Caco-2 (cell line): Measurements from ENCODE around the gene B4GALNT2. TPM values are rescaled to one million over a fixed set of nuclear protein-coding genes. Genes with fewer than 3 reads are reported as not detected.
A peak's percentile ranks its signal among the peaks of the same experiment; 100 is the strongest.

Experiments used
- BruUV-seq: library from RNA; stranded (reverse); fragments of 400-500 nt; replicated peaks from 2 replicates; lab custom pipeline; 2021; lab: Mats Ljungman, UMichigan
- CTCF ChIA-PET: fragments of 300-600 bp; sonication (Branson Sonifier 250); formaldehyde crosslinking; loops from one replicate; lab custom pipeline; 2022; ENCODE audit warnings: antibody characterized with exemption; lab: Charles Lee
- POLR2A ChIA-PET: fragments of 300-600 bp; sonication (Branson Sonifier 250); formaldehyde crosslinking; loops from one replicate; lab custom pipeline; 2022; ENCODE audit warnings: antibody characterized with exemption; lab: Charles Lee
- DNase-seq, 2 experiments: peaks; one replicate each; pipeline versions ENCODE4 v3.0.0 to v3.0.0-alpha.2; 2020 to 2022
- H3K27me3 ChIP-seq: replicated peaks from 2 replicates; pipeline ENCODE4 v1.6.0; 2011; ENCODE audit warnings: low read length; ENCODE audit not compliant: control insufficient read depth, insufficient read depth
- H3K36me3 ChIP-seq: 2 replicates; pipeline ENCODE4 v1.5.1; 2011; ENCODE audit warnings: low read length; ENCODE audit not compliant: control insufficient read depth, insufficient read depth
- H3K4me1 ChIP-seq: fragments of 250-450 bp; sonication (Bioruptor Pico); 2 replicates; pipeline ENCODE4 v1.5.1; 2020; ENCODE audit warnings: mild to moderate bottlenecking
- H3K4me3 ChIP-seq: 2 replicates; pipeline ENCODE4 v1.5.1; 2011; ENCODE audit warnings: low read depth, mild to moderate bottlenecking, control low read depth, low read length
- H3K9me3 ChIP-seq: fragments of 250-450 bp; sonication (Bioruptor Pico); 2 replicates; pipeline ENCODE4 v1.5.1; 2020; ENCODE audit warnings: mild to moderate bottlenecking, moderate library complexity
- H3K27ac Mint-ChIP-seq: one replicate; pipeline ENCODE4 v1.8.0; 2022; ENCODE audit warnings: mixed read lengths; ENCODE audit not compliant: unreplicated experiment
- H3K27me3 Mint-ChIP-seq: one replicate; pipeline ENCODE4 v1.8.0; 2022; ENCODE audit warnings: mixed read lengths; ENCODE audit not compliant: insufficient read depth, unreplicated experiment
- H3K36me3 Mint-ChIP-seq: one replicate; pipeline ENCODE4 v1.8.0; 2022; ENCODE audit warnings: mild to moderate bottlenecking, mixed read lengths; ENCODE audit not compliant: insufficient read depth, unreplicated experiment
- H3K4me1 Mint-ChIP-seq: one replicate; pipeline ENCODE4 v1.8.0; 2022; ENCODE audit warnings: low read depth, mixed read lengths; ENCODE audit not compliant: unreplicated experiment
- H3K4me3 Mint-ChIP-seq: one replicate; pipeline ENCODE4 v1.8.0; 2022; ENCODE audit warnings: mild to moderate bottlenecking, moderate library complexity, mixed read lengths; ENCODE audit not compliant: unreplicated experiment
- H3K9me3 Mint-ChIP-seq: one replicate; pipeline ENCODE4 v1.8.0; 2022; ENCODE audit warnings: mixed read lengths; ENCODE audit not compliant: unreplicated experiment
- CTCF ChIP-seq, 2 experiments: fragments of 200-600 bp in 1 of 2; IDR thresholded peaks; 1 replicate in 1 of 2; 2 replicates in 1 of 2; pipeline versions ENCODE4 v1.5.1 to v1.8.0; 2011 to 2022; ENCODE audit warnings: antibody characterized with exemption in 1 of 2, control low read depth in 1 of 2, inconsistent platforms in 1 of 2, low read depth in 1 of 2, low read length in 1 of 2, mild to moderate bottlenecking in 1 of 2, moderate library complexity in 1 of 2; ENCODE audit not compliant: insufficient read depth in 1 of 2, severe bottlenecking in 1 of 2, unreplicated experiment in 1 of 2
- intact Hi-C: fragments of 100-400 bp; cut with micrococcal nuclease; formaldehyde crosslinking; loops from one replicate; pipeline ENCODE4 v1.10.0; 2022; ENCODE audit not compliant: unreplicated experiment
- total RNA-seq: library from RNA; stranded (reverse); gene quantifications from 2 replicates; pipeline ENCODE4 v1.2.3, GENCODE V29; 2022

The B4GALNT2 gene
- total RNA-seq, 1 experiment from 2014 or later, result 1.3 TPM

GRCh38 chr17:49216482-49216881 lies 83.9 kb downstream of the B4GALNT2 start:
- intact Hi-C loops, result no loop called here
- Histone ChIP-seq H3K36me3 (no peaks in the 10 kb centered on the region), H3K4me1 (no peaks in the 10 kb centered on the region), H3K4me3 (no peak overlapping the region), H3K27me3 (no peaks in the 10 kb centered on the region), H3K9me3 (no peaks in the 10 kb centered on the region)
- Mint-ChIP-seq H3K27me3 (no peaks in the 10 kb centered on the region), H3K9me3 (no peaks in the 10 kb centered on the region), H3K4me3 (no peak overlapping the region), H3K36me3 (no peaks in the 10 kb centered on the region), H3K27ac (no peak overlapping the region), H3K4me1 (no peaks in the 10 kb centered on the region)
- BruUV-seq, result no TSS peak
- ChIA-PET POLR2A (no interaction called here), CTCF (interaction anchor here (1.5 kb wide), 1 partner anchor 10 kb away, joined by 3 read pairs; no protein-coding TSS in a partner anchor)
- DNase-seq, result peak in 1 of 2 experiments; percentile 33
- no peak for TF ChIP-seq CTCF (IDR thresholded peaks at IDR 0.05; ENCODE audit: insufficient read depth in 1 of 2, low read depth in 1 of 2, low read length in 1 of 2, severe bottlenecking in 1 of 2, unreplicated experiment in 1 of 2)

GRCh38 chr17:49216953-49217650 lies 84.5 kb downstream of the B4GALNT2 start:
- ChIA-PET CTCF (interaction anchor here (0.7 to 1.5 kb wide), 2 partner anchors 9 to 12 kb away, joined by 3 to 4 read pairs; no protein-coding TSS in a partner anchor), POLR2A (no interaction called here)
- BruUV-seq, result no TSS peak
- Mint-ChIP-seq H3K4me3 (no peak overlapping the region), H3K27me3 (no peaks in the 10 kb centered on the region), H3K9me3 (no peaks in the 10 kb centered on the region), H3K4me1 (no peaks in the 10 kb centered on the region), H3K36me3 (no peaks in the 10 kb centered on the region), H3K27ac (no peak overlapping the region)
- H3K4me1 ChIP-seq, result no peaks in the 10 kb centered on the region
- no peaks in the 10 kb centered on the region for H3K9me3 ChIP-seq
- no peaks in the 10 kb centered on the region for H3K27me3 ChIP-seq
- H3K4me3 ChIP-seq, result no peak overlapping the region
- intact Hi-C loops, result no loop called here
- no peak for TF ChIP-seq CTCF (IDR thresholded peaks at IDR 0.05; ENCODE audit: insufficient read depth in 1 of 2, low read depth in 1 of 2, low read length in 1 of 2, severe bottlenecking in 1 of 2, unreplicated experiment in 1 of 2)
- no peaks in the 10 kb centered on the region for H3K36me3 ChIP-seq
- DNase-seq, result peak in 1 of 2 experiments; percentile 33

GRCh38 chr17:49217651-49218413 lies 85.3 kb downstream of the B4GALNT2 start:
- Histone ChIP-seq H3K4me3 (no peak overlapping the region), H3K36me3 (no peaks in the 10 kb centered on the region), H3K27me3 (0 out of 2 replicates have a peak, but pooled peaks cover 2% of the 10 kb centered on the region), H3K4me1 (peaks cover 1% of the 10 kb centered on the region; the same call in 1 of the 2 replicates), H3K9me3 (no peaks in the 10 kb centered on the region)
- Mint-ChIP-seq H3K9me3 (no peaks in the 10 kb centered on the region), H3K4me1 (peaks cover 4% of the 10 kb centered on the region), H3K27me3 (peaks cover 3% of the 10 kb centered on the region), H3K27ac (no peak overlapping the region), H3K4me3 (no peak overlapping the region), H3K36me3 (no peaks in the 10 kb centered on the region)
- DNase-seq, result peak in 1 of 2 experiments; percentile 41
- ChIA-PET POLR2A (interaction anchor here (0.6 kb wide), 1 partner anchor 173 kb away, joined by 3 read pairs; no protein-coding TSS in a partner anchor), CTCF (interaction anchor here (0.7 to 1.5 kb wide), 2 partner anchors 9 to 13 kb away, joined by 3 to 4 read pairs; no protein-coding TSS in a partner anchor)
- BruUV-seq, result no TSS peak
- TF ChIP-seq CTCF (IDR thresholded peaks at IDR 0.05; ENCODE audit: insufficient read depth in 1 of 2, low read depth in 1 of 2, low read length in 1 of 2, severe bottlenecking in 1 of 2, unreplicated experiment in 1 of 2), result no peak
- intact Hi-C loops, result no loop called here
